ENCODE results near the gene CATSPERE.

The CATSPERE gene

DNA sequence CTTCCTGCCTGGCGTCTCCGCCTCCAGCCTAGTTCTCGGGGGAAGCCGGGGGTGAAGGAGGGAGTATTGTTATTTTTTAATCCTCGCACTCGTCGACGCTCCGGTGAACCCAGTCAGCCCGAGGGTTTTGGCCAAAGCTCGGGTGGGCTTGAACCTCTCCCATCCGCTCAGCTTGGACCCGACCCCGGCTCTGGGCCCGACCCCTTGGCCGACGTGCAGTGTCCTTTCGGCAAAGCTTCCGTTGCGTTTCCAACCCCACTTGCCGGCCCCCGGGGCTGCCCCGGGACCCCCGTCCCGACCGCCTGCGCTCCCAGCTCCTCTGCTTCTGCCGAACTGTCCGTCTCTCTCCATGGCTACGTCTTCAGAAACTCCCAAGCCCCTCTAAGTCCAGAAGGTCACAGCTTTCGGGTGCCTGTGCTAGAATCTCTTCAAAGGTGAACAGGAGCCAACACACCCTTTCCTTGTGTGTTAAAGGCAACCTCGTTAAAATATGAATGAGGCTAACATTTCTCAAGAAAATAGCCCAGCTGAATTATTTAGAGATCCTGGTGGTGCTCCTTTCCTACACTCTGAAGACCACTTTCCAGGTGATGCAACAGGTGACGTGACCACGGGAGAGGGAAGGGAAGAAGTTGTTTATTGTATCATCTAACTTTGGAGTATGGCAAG is 192.5 kb downstream of the CATSPERE start:
- TF ChIP-seq, protein P1, sequence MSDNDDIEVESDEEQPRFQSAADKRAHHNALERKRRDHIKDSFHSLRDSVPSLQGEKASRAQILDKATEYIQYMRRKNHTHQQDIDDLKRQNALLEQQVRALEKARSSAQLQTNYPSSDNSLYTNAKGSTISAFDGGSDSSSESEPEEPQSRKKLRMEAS (IDR thresholded peaks at IDR 0.05; ENCODE audit: low read depth, low read length) = no peak
- TF ChIP-seq MYC (IDR thresholded peaks at IDR 0.05; ENCODE audit: low read depth, low read length) = no peak
- TF ChIP-seq POLR2A (IDR thresholded peaks at IDR 0.05; ENCODE audit: extremely low read depth, insufficient read length) = no peak
- TF ChIP-seq, protein P2, sequence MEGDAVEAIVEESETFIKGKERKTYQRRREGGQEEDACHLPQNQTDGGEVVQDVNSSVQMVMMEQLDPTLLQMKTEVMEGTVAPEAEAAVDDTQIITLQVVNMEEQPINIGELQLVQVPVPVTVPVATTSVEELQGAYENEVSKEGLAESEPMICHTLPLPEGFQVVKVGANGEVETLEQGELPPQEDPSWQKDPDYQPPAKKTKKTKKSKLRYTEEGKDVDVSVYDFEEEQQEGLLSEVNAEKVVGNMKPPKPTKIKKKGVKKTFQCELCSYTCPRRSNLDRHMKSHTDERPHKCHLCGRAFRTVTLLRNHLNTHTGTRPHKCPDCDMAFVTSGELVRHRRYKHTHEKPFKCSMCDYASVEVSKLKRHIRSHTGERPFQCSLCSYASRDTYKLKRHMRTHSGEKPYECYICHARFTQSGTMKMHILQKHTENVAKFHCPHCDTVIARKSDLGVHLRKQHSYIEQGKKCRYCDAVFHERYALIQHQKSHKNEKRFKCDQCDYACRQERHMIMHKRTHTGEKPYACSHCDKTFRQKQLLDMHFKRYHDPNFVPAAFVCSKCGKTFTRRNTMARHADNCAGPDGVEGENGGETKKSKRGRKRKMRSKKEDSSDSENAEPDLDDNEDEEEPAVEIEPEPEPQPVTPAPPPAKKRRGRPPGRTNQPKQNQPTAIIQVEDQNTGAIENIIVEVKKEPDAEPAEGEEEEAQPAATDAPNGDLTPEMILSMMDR (IDR thresholded peaks at IDR 0.05; ENCODE audit: low read depth, low read length) = no peak
- peak overlapping the region; percentile 92 for H3K4me3 ChIP-seq (ENCODE audit: low read depth, low read length)
- no peak for DNase-seq (ENCODE audit: low read depth)

- H3K4me3 ChIP-seq (ENCODE audit: low read depth, low read length) = peak overlapping the region; percentile 92
- TF ChIP-seq, protein P1 (IDR thresholded peaks at IDR 0.05; ENCODE audit: low read depth, low read length) = no peak
- TF ChIP-seq MYC (IDR thresholded peaks at IDR 0.05; ENCODE audit: low read depth, low read length) (no peak), POLR2A (IDR thresholded peaks at IDR 0.05; ENCODE audit: extremely low read depth, insufficient read length) (no peak)
- TF ChIP-seq, protein P2 (IDR thresholded peaks at IDR 0.05; ENCODE audit: low read depth, low read length) = no peak
- DNase-seq (ENCODE audit: low read depth) = no peak
Observed at GRCh38 chr1:244654108-244655038, 193.3 kb downstream of the CATSPERE start.

- peak overlapping the region; percentile 92 for H3K4me3 ChIP-seq (ENCODE audit: low read depth, low read length)
- no peak for DNase-seq (ENCODE audit: low read depth)
- TF ChIP-seq MYC (IDR thresholded peaks at IDR 0.05; ENCODE audit: low read depth, low read length) (no peak), POLR2A (IDR thresholded peaks at IDR 0.05; ENCODE audit: extremely low read depth, insufficient read length) (no peak)
- TF ChIP-seq, protein P1 (IDR thresholded peaks at IDR 0.05; ENCODE audit: low read depth, low read length) = no peak
- TF ChIP-seq, protein P2 (IDR thresholded peaks at IDR 0.05; ENCODE audit: low read depth, low read length) = no peak
Observed at GRCh38 chr1:244655186-244655585, 194.1 kb downstream of the CATSPERE start.

GRCh38 chr1:244657421-244657820 is 196.3 kb downstream of the CATSPERE start:
- H3K4me3 ChIP-seq (ENCODE audit: low read depth, low read length) = no peak overlapping the region
- DNase-seq (ENCODE audit: low read depth) = no peak
- TF ChIP-seq POLR2A (IDR thresholded peaks at IDR 0.05; ENCODE audit: extremely low read depth, insufficient read length) = no peak
- TF ChIP-seq, protein P1 (IDR thresholded peaks at IDR 0.05; ENCODE audit: low read depth, low read length) = no peak
- TF ChIP-seq, protein P2 (IDR thresholded peaks at IDR 0.05; ENCODE audit: low read depth, low read length) = no peak

DNA sequence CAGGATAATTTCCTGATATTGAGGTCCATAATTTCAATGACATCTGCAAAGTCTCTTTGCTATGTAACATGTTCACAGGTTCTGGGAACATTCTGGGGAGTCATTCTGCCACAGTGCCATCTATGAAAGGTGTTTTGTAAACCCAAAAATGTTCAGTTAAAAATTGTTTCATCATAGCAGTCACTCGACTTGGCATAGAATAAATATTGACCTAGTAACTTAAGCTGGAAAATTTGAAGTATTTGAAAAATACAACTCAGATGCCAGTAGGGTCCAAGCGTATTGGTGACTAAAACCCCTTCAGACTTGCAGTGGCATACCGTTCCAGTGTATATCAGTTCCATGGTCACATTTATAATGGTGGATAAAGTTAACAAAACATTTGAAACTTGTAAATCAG is 198.6 kb downstream of the CATSPERE start:
- no peak overlapping the region for H3K4me3 ChIP-seq (ENCODE audit: low read depth, low read length)
- TF ChIP-seq, protein P2 (IDR thresholded peaks at IDR 0.05; ENCODE audit: low read depth, low read length) = no peak
- TF ChIP-seq, protein P1 (IDR thresholded peaks at IDR 0.05; ENCODE audit: low read depth, low read length) = no peak
- no peak for TF ChIP-seq MYC (IDR thresholded peaks at IDR 0.05; ENCODE audit: low read depth, low read length)
- no peak for TF ChIP-seq POLR2A (IDR thresholded peaks at IDR 0.05; ENCODE audit: extremely low read depth, insufficient read length)
- DNase-seq (ENCODE audit: low read depth) = no peak
